ENCODE data around the gene CTNS. TPM values are rescaled to one million over a fixed set of nuclear protein-coding genes. Genes with fewer than 3 reads are reported as not detected.

CTNS gene
- total RNA-seq: 1 to 10 TPM; 3.3 to 4.9 TPM
- polyA plus RNA-seq (2013, experiment 1 of 2): 6.5 TPM
- 6.6 TPM for polyA plus RNA-seq (2013, experiment 2 of 2)
- 7.5 to 92.5 (median 20.9) reads per million in 172 experiments for total RNA-seq

DNA sequence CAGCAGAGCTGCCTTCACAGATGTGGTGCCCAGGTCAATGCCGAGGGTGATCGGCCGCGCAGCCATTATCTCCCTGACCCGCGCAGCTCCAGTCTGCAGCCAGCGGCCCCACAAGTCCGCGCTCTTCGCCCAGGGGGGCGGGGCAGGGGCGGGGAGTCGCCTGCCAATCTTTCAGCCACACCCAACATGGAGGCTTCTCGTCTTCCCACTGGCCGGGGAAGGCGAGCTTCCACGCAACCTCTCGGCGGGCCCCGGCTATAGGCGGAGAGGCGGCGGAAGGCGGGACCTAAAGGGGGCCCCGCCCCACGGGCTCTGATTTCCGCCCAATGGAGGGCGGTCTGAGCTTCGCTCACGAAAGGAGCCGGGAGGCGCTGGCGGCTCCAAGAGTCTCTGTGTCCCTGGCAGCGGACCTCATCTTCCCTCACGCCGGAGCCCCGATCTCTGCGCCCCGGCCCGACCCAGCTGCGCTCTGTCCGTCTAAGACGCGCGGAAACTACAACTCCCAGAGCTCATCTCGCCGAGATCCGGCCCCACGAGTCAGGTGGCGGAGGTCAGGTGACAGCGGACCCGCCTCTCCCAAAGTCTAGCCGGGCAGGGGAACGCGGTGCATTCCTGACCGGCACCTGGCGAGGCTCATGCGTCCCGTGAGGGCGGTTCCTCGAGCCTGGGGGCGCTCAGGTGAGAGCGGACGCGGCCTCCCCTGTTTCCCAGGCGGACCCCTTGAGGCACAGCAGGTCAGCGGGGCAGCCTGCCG is at the start of gene CTNS, which contains the start of gene SHPK:
TSS of gene CTNS (plus strand) at position 607 of the 754 bp plus-strand sequence. CDS start 3,447 bp downstream, outside the sequence.
TSS of gene SHPK (minus strand) at position 97 of the 754 bp plus-strand sequence. CDS start at position 66, 31 bp downstream.
- ChIA-PET POLR2A (interaction anchor here (0.6 to 2.3 kb wide), 16 partner anchors 9 to 1306 kb away, joined by 3 to 17 read pairs (median 6); partner anchors contain the start of genes CYB5D2, EMC6, METTL16 and NCBP3), CTCF (interaction anchor here (1.0 to 1.3 kb wide), 5 partner anchors 14 to 588 kb away, joined by 3 to 6 read pairs (median 4); partner anchors contain the start of gene NCBP3)
- H3K9me3 Mint-ChIP-seq: no peaks in the 10 kb centered on the region
- peaks cover 12% of the 10 kb centered on the region for H3K36me3 Mint-ChIP-seq (ENCODE audit: low read depth)
- intact Hi-C loops (cut with DNase I, micrococcal nuclease): loop anchor here (1.0 to 10.0 kb wide), 4 partner anchors 32 to 922 kb away; partner anchors contain the start of genes CLUH (in 1 of the 2), EMC6 (in 1 of the 2), NCBP3 (in 1 of the 2) and TAX1BP3 (in 1 of the 2)
- peaks cover 27% of the 10 kb centered on the region for H3K4me1 ChIP-seq (ENCODE audit: insufficient read depth, low read length)
- H3K4me3 Mint-ChIP-seq: peak within 1 kb of the TSS; percentile 98
- TF ChIP-seq, protein P1, sequence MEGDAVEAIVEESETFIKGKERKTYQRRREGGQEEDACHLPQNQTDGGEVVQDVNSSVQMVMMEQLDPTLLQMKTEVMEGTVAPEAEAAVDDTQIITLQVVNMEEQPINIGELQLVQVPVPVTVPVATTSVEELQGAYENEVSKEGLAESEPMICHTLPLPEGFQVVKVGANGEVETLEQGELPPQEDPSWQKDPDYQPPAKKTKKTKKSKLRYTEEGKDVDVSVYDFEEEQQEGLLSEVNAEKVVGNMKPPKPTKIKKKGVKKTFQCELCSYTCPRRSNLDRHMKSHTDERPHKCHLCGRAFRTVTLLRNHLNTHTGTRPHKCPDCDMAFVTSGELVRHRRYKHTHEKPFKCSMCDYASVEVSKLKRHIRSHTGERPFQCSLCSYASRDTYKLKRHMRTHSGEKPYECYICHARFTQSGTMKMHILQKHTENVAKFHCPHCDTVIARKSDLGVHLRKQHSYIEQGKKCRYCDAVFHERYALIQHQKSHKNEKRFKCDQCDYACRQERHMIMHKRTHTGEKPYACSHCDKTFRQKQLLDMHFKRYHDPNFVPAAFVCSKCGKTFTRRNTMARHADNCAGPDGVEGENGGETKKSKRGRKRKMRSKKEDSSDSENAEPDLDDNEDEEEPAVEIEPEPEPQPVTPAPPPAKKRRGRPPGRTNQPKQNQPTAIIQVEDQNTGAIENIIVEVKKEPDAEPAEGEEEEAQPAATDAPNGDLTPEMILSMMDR (IDR thresholded peaks at IDR 0.05): no peak
- H3K4me1 Mint-ChIP-seq (ENCODE audit: low read depth): peaks cover 21% of the 10 kb centered on the region
- DNase-seq (peak; percentile 86 to 96 (median 92)), ATAC-seq (ENCODE audit: poor library complexity) (peak; percentile 98)
- peak within 1 kb of the TSS; percentile 99 for H3K27ac Mint-ChIP-seq
- H3K4me3 ChIP-seq (ENCODE audit: low read length): peak within 1 kb of the TSS; percentile 80
- no peaks in the 10 kb centered on the region for H3K27me3 ChIP-seq (ENCODE audit: control insufficient read depth in 1 of 2, insufficient read depth in 2 of 2, low read length in 2 of 2)
- H3K27me3 Mint-ChIP-seq: no peaks in the 10 kb centered on the region
- peak within 1 kb of the TSS; percentile 93 to 99 for H3K27ac ChIP-seq (ENCODE audit: low read depth in 1 of 2, low read length in 2 of 2)
- no peaks in the 10 kb centered on the region for H3K9me3 ChIP-seq (ENCODE audit: control insufficient read depth in 1 of 2, insufficient read depth in 1 of 2, low read length in 2 of 2)
- H3K36me3 ChIP-seq (ENCODE audit: insufficient read depth, low read length): no peaks in the 10 kb centered on the region

DNA sequence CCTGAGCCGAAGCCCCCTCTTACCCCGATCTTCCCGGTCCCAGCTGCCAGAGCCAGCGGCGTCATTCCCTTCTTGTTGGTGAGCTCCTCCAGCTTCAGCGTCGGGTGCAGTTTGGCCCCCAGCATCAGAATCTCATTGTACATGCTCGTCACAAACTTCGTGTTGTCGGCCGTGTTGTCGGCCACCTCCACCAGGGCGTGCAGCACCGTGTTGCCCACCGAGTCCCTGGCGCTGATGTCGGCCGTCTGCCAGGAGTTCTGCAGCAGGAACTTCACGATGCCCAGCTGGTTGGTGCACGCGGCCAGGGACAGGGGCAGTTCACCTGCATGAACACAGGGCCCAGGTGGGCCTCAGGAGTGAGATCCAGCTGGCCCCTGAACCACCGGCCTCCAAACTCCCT is 46.8 kb upstream of the CTNS start:
- H3K27me3 Mint-ChIP-seq: no peaks in the 10 kb centered on the region
- H3K36me3 ChIP-seq (ENCODE audit: insufficient read depth, low read length): peaks cover 12% of the 10 kb centered on the region
- H3K4me3 Mint-ChIP-seq: no peak overlapping the region
- peaks cover 21% of the 10 kb centered on the region for H3K36me3 Mint-ChIP-seq (ENCODE audit: low read depth)
- DNase-seq (no peak), ATAC-seq (ENCODE audit: poor library complexity) (no peak)
- no peak overlapping the region for H3K27ac Mint-ChIP-seq
- no peaks in the 10 kb centered on the region for H3K4me1 ChIP-seq (ENCODE audit: insufficient read depth, low read length)
- H3K9me3 ChIP-seq (ENCODE audit: control insufficient read depth in 1 of 2, insufficient read depth in 1 of 2, low read length in 2 of 2): no peaks in the 10 kb centered on the region
- ChIA-PET CTCF (no interaction called here), POLR2A (no interaction called here)
- H3K4me3 ChIP-seq (ENCODE audit: low read length): no peak overlapping the region
- H3K27me3 ChIP-seq (ENCODE audit: control insufficient read depth in 1 of 2, insufficient read depth in 2 of 2, low read length in 2 of 2): no peaks in the 10 kb centered on the region
- no peaks in the 10 kb centered on the region for H3K4me1 Mint-ChIP-seq (ENCODE audit: low read depth)
- TF ChIP-seq, protein P1 (IDR thresholded peaks at IDR 0.05): no peak
- H3K27ac ChIP-seq (ENCODE audit: low read depth in 1 of 2, low read length in 2 of 2): no peak overlapping the region
- intact Hi-C loops (cut with DNase I, micrococcal nuclease): no loop called here
- no peaks in the 10 kb centered on the region for H3K9me3 Mint-ChIP-seq

DNA sequence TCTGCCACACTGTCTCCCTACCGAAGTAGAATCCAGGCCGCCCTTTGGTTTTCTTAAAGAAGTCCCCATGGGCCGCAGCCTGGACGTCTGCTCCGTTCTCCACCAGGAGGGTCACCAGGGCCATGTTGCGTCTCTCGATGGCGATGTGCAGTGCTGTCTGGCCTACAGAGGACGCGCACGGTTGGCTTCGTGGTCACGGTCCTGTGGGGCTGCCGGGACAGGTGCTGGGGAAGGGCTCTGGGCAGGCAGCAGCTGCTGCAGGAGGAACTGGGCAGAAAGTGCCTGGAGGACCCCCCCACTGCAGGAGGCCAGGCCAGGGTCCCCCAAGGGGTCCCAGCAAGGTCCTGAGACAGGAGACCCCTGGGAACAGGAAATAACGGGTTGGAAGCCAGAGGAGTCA is 46.3 kb upstream of the CTNS start:
- Histone ChIP-seq H3K27ac (ENCODE audit: low read depth in 1 of 2, low read length in 2 of 2) (no peak overlapping the region), H3K4me1 (ENCODE audit: insufficient read depth, low read length) (no peaks in the 10 kb centered on the region), H3K9me3 (ENCODE audit: control insufficient read depth in 1 of 2, insufficient read depth in 1 of 2, low read length in 2 of 2) (no peaks in the 10 kb centered on the region), H3K4me3 (ENCODE audit: low read length) (no peak overlapping the region), H3K36me3 (ENCODE audit: insufficient read depth, low read length) (peaks cover 12% of the 10 kb centered on the region), H3K27me3 (ENCODE audit: control insufficient read depth in 1 of 2, insufficient read depth in 2 of 2, low read length in 2 of 2) (no peaks in the 10 kb centered on the region)
- DNase-seq (no peak), ATAC-seq (ENCODE audit: poor library complexity) (no peak)
- TF ChIP-seq, protein P1 (IDR thresholded peaks at IDR 0.05): no peak
- ChIA-PET POLR2A (no interaction called here), CTCF (no interaction called here)
- Mint-ChIP-seq H3K9me3 (no peaks in the 10 kb centered on the region), H3K4me1 (ENCODE audit: low read depth) (no peaks in the 10 kb centered on the region), H3K4me3 (no peak overlapping the region), H3K27ac (no peak overlapping the region), H3K36me3 (ENCODE audit: low read depth) (peaks cover 21% of the 10 kb centered on the region), H3K27me3 (no peaks in the 10 kb centered on the region)
- intact Hi-C loops (cut with DNase I, micrococcal nuclease): no loop called here
